GM12872 (cell line): ENCODE results near the gene MTHFD1L.

Source experiments
- TF ChIP-seq, protein P1 (sequence below): IDR thresholded peaks from 3 replicates; pipeline ENCODE4 v1.5.1; 2011; ENCODE audit warnings: low read depth, mild to moderate bottlenecking, low read length, moderate library complexity; ENCODE audit not compliant: insufficient read depth

Gene MTHFD1L

DNA sequence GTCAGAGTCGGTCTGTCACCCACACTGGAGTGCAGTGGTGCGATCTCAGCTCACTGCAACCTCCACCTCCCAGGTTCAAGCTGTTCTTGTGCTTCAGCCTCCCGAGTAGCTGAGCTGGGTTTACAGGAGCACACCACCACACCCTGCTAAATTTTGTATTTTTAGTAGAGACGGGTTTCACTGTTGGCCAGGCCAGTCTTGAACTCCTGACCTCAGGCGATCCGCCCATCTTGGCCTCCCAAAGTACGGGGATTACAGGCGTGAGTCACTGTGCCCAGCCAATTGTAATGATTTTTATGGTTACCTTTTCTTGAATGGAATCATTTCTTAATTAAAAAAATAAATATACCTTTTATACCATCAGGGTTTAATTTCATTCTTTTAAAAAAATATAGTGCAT, 105.7 kb downstream of the MTHFD1L start:
- TF ChIP-seq, protein P1, sequence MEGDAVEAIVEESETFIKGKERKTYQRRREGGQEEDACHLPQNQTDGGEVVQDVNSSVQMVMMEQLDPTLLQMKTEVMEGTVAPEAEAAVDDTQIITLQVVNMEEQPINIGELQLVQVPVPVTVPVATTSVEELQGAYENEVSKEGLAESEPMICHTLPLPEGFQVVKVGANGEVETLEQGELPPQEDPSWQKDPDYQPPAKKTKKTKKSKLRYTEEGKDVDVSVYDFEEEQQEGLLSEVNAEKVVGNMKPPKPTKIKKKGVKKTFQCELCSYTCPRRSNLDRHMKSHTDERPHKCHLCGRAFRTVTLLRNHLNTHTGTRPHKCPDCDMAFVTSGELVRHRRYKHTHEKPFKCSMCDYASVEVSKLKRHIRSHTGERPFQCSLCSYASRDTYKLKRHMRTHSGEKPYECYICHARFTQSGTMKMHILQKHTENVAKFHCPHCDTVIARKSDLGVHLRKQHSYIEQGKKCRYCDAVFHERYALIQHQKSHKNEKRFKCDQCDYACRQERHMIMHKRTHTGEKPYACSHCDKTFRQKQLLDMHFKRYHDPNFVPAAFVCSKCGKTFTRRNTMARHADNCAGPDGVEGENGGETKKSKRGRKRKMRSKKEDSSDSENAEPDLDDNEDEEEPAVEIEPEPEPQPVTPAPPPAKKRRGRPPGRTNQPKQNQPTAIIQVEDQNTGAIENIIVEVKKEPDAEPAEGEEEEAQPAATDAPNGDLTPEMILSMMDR = no peak

DNA sequence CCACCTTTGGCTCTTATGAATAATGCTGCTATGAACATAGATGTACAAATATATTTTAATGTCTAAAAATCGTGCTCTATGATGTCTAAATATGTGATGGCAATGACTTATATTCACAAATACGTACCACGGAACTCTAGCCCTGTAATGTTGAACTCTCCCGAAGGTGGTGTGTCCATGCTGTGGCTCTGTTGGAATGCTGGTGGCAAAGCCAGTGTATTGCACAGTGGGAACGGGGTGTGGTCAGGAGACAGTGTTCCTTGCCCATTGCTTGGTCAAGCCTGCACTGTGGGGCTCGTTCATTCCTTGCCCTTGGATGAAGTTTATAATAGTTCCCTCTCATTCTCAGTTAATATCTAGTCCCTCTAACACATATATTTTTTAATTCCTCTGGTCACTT, 109.6 kb downstream of the MTHFD1L start:
- TF ChIP-seq, protein P1 = no peak

DNA sequence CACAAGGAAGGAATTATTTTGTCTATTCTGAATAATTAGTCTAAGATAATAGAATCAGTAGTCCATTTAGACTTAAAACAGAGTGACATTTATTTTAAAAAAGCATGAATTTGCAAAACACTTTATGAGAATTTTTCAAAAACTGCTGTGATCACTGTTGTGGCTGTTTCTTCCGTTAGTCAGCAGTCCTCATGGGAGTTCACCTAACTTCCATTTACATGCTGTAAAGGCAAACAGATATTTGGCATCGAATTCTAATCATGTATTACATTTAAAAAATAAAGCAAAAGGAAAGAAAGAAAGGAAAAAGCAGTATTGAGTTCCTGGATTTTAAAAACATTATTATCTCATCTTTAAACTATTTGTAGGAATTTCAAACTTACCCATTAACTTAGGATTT, 111.8 kb downstream of the MTHFD1L start:
- TF ChIP-seq, protein P1 = no peak

DNA sequence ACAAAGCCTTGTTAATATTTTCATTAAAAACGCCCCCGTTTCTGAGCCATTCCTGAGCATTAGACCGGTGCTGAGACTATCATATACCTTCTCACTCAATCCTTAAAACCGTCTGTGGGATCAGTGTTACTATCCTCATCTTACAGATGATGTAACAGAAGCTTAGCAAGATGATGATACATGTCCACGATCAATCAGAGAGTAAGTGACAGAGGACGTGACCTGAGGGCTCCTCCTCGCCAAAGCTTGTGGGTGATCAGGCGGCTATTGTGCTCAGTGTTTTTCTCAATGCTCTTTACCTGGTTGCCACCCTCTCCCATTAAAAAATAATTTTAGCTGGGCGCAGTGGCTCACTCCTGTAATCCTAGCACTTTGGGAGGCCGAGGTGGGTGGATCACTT, 113.1 kb downstream of the MTHFD1L start:
- TF ChIP-seq, protein P1 = no peak

DNA sequence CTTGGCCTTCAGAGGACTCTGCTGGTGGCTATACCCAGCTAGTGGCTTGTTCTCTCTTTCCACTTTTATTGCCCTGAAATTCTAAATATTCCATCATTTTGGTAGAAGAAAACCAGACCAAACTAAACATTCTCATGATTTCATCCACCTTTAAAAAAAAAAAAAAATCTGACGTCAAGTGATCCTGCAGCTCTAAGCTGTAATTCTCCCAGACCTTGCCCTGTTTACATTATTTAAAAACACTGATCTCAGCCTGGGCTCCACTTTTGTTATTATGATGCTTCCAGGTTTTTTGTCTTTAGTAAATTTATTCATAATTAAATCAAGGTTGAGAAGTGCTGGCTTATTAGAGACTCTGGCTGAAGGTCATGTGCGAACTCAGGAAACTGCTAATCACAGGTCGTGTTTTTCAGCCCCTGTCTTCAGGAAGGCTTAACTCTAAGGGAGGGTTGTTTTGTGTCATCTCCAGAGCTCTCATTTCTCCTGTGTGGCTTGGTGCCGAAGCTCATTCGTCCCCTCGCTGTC, 114.4 kb downstream of the MTHFD1L start:
- TF ChIP-seq, protein P1 = no peak

DNA sequence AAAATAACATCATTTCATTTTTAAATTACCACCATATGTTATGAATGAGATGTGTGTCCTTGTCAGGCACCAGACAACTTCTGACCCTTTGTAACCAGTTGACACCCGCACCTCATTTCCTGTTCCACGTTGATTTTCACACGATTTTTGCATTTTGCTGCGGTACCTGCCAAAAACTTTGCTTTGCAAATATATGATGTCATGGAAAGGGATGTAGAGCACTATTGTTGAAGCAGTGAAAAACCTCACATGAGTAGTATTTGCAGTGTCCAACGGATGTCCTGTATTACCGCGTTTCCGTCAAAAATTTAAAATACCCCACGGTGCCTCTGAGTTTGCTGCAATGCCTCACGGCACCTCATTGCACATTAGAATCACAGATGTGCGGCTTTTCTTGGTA, 115.6 kb downstream of the MTHFD1L start:
- TF ChIP-seq, protein P1 = no peak

DNA sequence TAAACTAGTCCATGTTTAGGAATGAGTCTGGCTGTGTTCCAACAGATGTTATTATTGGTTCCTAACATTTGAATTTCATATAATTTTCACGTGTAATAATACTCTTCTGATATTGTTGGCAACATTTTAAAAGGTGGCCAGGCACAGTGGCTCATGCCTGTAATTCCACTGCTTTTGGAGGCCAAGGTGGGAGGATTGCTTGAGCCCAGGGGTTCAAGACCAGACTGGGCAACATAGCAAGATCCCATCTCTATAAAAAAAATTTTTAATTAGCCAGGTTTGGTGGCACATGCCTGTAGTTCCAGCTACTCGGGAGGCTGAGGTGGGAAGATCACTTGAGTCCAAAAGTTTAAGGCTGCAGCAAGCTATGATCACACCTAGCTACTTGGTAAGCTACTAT, 116.2 kb downstream of the MTHFD1L start:
- TF ChIP-seq, protein P1 = no peak
